GM23338 (cell line): ENCODE data around the gene ADTRP.

Experiments
- CREB1 ChIP-seq: fragments of 250-450 bp; sonication (Bioruptor Pico); IDR thresholded peaks from 2 replicates; pipeline ENCODE4 v1.5.0; 2020; ENCODE audit warnings: low read depth, mild to moderate bottlenecking, moderate library complexity
- POLR2AphosphoS5 ChIP-seq: IDR thresholded peaks from 2 replicates; pipeline ENCODE4 v1.6.1; 2016; ENCODE audit warnings: antibody characterized with exemption, low read depth
- TF ChIP-seq, protein P1 (sequence below), 2 experiments: fragments of 200-600 bp in 1 of 2; sonication (generic) in 1 of 2; conservative IDR thresholded peaks; 2 replicates each; pipeline versions ENCODE4 v1.5.1 to v1.6.1; 2016 to 2017; ENCODE audit warnings: antibody characterized with exemption in 2 of 2, low read depth in 2 of 2, mild to moderate bottlenecking in 2 of 2, moderate library complexity in 1 of 2
- TF ChIP-seq, protein P2 (sequence below): IDR thresholded peaks from one replicate; pipeline ENCODE4 v1.6.1; 2018; ENCODE audit warnings: antibody characterized with exemption; ENCODE audit not compliant: unreplicated experiment

DNA sequence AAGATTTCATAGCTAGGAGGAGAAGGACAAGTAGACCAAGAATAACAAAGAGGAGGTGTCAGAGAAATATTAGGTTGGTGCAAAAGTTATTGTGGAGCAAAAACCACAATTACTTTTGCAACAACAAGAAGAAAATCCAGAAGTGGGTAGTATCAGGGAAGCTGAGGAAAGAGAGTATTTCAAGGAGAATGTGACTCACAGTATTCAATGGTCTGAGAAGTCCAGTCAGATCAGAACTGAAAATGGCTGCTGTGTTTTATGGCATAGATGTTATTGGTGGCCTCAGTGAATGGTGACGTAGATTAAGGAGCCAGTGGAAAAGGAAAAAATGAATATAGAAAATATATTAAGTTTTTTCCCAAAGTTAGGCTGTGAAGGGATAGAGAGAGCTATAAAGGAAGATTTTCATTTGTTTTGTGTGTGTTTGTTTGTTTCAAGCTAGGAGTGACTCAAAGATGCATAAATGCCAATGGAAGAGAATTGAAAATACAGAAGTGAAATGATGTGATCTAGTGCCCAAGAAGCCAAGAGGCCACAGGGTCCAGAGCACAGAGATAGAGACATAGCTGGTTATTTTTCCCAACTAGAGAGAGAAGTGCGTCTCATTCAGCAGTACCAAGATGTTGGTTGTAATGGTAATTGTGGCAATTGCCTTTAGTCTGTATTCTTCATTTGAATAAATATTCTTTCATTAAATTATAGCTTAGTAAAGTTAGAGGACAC is 112.8 kb downstream of the ADTRP start:
- TF ChIP-seq, protein P1, sequence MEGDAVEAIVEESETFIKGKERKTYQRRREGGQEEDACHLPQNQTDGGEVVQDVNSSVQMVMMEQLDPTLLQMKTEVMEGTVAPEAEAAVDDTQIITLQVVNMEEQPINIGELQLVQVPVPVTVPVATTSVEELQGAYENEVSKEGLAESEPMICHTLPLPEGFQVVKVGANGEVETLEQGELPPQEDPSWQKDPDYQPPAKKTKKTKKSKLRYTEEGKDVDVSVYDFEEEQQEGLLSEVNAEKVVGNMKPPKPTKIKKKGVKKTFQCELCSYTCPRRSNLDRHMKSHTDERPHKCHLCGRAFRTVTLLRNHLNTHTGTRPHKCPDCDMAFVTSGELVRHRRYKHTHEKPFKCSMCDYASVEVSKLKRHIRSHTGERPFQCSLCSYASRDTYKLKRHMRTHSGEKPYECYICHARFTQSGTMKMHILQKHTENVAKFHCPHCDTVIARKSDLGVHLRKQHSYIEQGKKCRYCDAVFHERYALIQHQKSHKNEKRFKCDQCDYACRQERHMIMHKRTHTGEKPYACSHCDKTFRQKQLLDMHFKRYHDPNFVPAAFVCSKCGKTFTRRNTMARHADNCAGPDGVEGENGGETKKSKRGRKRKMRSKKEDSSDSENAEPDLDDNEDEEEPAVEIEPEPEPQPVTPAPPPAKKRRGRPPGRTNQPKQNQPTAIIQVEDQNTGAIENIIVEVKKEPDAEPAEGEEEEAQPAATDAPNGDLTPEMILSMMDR (conservative IDR thresholded peaks at IDR 0.05; ENCODE audit: low read depth in 2 of 2): no peak
- TF ChIP-seq POLR2AphosphoS5: no peak
- no peak for TF ChIP-seq CREB1 (CRISPR knock-in tag)
- TF ChIP-seq, protein P2, sequence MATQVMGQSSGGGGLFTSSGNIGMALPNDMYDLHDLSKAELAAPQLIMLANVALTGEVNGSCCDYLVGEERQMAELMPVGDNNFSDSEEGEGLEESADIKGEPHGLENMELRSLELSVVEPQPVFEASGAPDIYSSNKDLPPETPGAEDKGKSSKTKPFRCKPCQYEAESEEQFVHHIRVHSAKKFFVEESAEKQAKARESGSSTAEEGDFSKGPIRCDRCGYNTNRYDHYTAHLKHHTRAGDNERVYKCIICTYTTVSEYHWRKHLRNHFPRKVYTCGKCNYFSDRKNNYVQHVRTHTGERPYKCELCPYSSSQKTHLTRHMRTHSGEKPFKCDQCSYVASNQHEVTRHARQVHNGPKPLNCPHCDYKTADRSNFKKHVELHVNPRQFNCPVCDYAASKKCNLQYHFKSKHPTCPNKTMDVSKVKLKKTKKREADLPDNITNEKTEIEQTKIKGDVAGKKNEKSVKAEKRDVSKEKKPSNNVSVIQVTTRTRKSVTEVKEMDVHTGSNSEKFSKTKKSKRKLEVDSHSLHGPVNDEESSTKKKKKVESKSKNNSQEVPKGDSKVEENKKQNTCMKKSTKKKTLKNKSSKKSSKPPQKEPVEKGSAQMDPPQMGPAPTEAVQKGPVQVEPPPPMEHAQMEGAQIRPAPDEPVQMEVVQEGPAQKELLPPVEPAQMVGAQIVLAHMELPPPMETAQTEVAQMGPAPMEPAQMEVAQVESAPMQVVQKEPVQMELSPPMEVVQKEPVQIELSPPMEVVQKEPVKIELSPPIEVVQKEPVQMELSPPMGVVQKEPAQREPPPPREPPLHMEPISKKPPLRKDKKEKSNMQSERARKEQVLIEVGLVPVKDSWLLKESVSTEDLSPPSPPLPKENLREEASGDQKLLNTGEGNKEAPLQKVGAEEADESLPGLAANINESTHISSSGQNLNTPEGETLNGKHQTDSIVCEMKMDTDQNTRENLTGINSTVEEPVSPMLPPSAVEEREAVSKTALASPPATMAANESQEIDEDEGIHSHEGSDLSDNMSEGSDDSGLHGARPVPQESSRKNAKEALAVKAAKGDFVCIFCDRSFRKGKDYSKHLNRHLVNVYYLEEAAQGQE: no peak
